ENCODE results near the gene DLST. TPM values are rescaled to one million over a fixed set of nuclear protein-coding genes. Genes with fewer than 3 reads are reported as not detected.

DLST gene
- total RNA-seq, 2 donors from 2014 or later, result 70.4 to 85.0 TPM

GRCh38 chr14:74858022-74858421, 23.7 kb upstream of the DLST start:
- no peak for DNase-seq (ENCODE audit: low spot score)
- intact Hi-C loops (cut with DNase I), result loop anchor here in 1 of 2 donors (5.0 kb wide), 1 partner anchor 49 kb away; no protein-coding TSS in a partner anchor

- intact Hi-C loops (cut with DNase I), result loop anchor here (5.0 kb wide), 1 partner anchor 47 kb away; no protein-coding TSS in a partner anchor
- no peak for DNase-seq (ENCODE audit: low spot score)
Observed at GRCh38 chr14:74859757-74860552, 21.8 kb upstream of the DLST start.

GRCh38 chr14:74860899-74861733, 20.6 kb upstream of the DLST start:
- DNase-seq (ENCODE audit: low spot score), result peak; percentile 97
- intact Hi-C loops (cut with DNase I), result loop anchor here in 1 of 2 donors (5.0 kb wide), 1 partner anchor 46 kb away; no protein-coding TSS in a partner anchor

GRCh38 chr14:74861734-74862090, 20.0 kb upstream of the DLST start:
- no peak for DNase-seq (ENCODE audit: low spot score)
- intact Hi-C loops (cut with DNase I), result loop anchor here in 1 of 2 donors (5.0 kb wide), 1 partner anchor 46 kb away; no protein-coding TSS in a partner anchor

- intact Hi-C loops (cut with DNase I), result loop anchor here in 1 of 2 donors (5.0 kb wide), 1 partner anchor 44 kb away; no protein-coding TSS in a partner anchor
- DNase-seq (ENCODE audit: low spot score), result peak; percentile 81
Observed at GRCh38 chr14:74863274-74863673, 18.4 kb upstream of the DLST start.

- DNase-seq (ENCODE audit: low spot score), result no peak
- intact Hi-C loops (cut with DNase I), result loop anchor here in 1 of 2 donors (5.0 kb wide), 1 partner anchor 43 kb away; no protein-coding TSS in a partner anchor
Observed at GRCh38 chr14:74864198-74864597, 17.5 kb upstream of the DLST start.

- intact Hi-C loops (cut with DNase I), result no loop called here
- no peak for DNase-seq (ENCODE audit: low spot score)
Observed at GRCh38 chr14:74865156-74865555, 16.6 kb upstream of the DLST start.

GRCh38 chr14:74866708-74867389, 14.9 kb upstream of the DLST start:
- intact Hi-C loops (cut with DNase I), result no loop called here
- DNase-seq (ENCODE audit: low spot score), result no peak

- intact Hi-C loops (cut with DNase I), result no loop called here
- DNase-seq (ENCODE audit: low spot score), result no peak
Observed at GRCh38 chr14:74867673-74868072, 14.0 kb upstream of the DLST start.

GRCh38 chr14:74868739-74869138, 13.0 kb upstream of the DLST start:
- intact Hi-C loops (cut with DNase I), result no loop called here
- DNase-seq (ENCODE audit: low spot score), result no peak

- DNase-seq (ENCODE audit: low spot score), result no peak
- intact Hi-C loops (cut with DNase I), result no loop called here
Observed at GRCh38 chr14:74871819-74872218, 9.9 kb upstream of the DLST start.

- intact Hi-C loops (cut with DNase I), result no loop called here
- DNase-seq (ENCODE audit: low spot score), result no peak
Observed at GRCh38 chr14:74875204-74875603, 6.5 kb upstream of the DLST start.

GRCh38 chr14:74875941-74876913, 5.5 kb upstream of the DLST start, which contains the start of gene PROX2:
PROX2 (minus strand) TSS chr14:74876145; CDS start chr14:74863834, 12,311 bp downstream.
- DNase-seq (ENCODE audit: low spot score), result no peak
- intact Hi-C loops (cut with DNase I), result no loop called here

GRCh38 chr14:74879427-74880182, 2.1 kb upstream of the DLST start:
- DNase-seq (ENCODE audit: low spot score), result no peak
- intact Hi-C loops (cut with DNase I), result no loop called here

GRCh38 chr14:74882103-74882920, 596 bp downstream of the DLST start:
- DNase-seq (ENCODE audit: low spot score), result peak; percentile 88
- intact Hi-C loops (cut with DNase I), result no loop called here

GRCh38 chr14:74886001-74886400, 4.3 kb downstream of the DLST start:
- DNase-seq (ENCODE audit: low spot score), result no peak
- intact Hi-C loops (cut with DNase I), result no loop called here
